T-cell (primary cell): ENCODE results near the gene KIRREL1. TPM values are rescaled to one million over a fixed set of nuclear protein-coding genes. Genes with fewer than 3 reads are reported as not detected.
A peak's percentile ranks its signal among the peaks of the same experiment; 100 is the strongest.

Experiments
- ATAC-seq, 4 experiments: fragments of 200-7000 bp in 3 of 4; fragments of 150-1000 bp in 1 of 4; cut with Tn5 transposase; replicated peaks in 1 of 4; 1 replicate in 3 of 4; 2 replicates in 1 of 4; pipeline ENCODE4 v1.10.0; 2021; ENCODE audit warnings: moderate library complexity in 3 of 4, mild to moderate bottlenecking in 2 of 4, moderate number of reproducible peaks in 1 of 4
- CTCF ChIA-PET, 2 donors: fragments of 300-600 bp; sonication (Branson Sonifier 250); formaldehyde crosslinking; loops; one replicate each; lab custom pipeline; 2022; ENCODE audit warnings: antibody characterized with exemption in 2 of 2; lab: Charles Lee
- POLR2A ChIA-PET, 2 donors: fragments of 300-600 bp; sonication (Branson Sonifier 250); formaldehyde crosslinking; loops; one replicate each; lab custom pipeline; 2022; ENCODE audit warnings: antibody characterized with exemption in 2 of 2; lab: Charles Lee
- DNase-seq, 35 experiments: peaks; one replicate each; pipeline versions ENCODE4 v3.0.0 to v3.0.0-alpha.2; 2013 to 2023
- H3K27ac ChIP-seq: one replicate; pipeline ENCODE4 v1.5.1; 2013; ENCODE audit warnings: low read length
- H3K27me3 ChIP-seq, 2 experiments: replicated peaks in 1 of 2; 1 replicate in 1 of 2; 2 replicates in 1 of 2; pipeline versions ENCODE4 v1.6.1 to v1.7.0; 2013; ENCODE audit warnings: low read length in 1 of 2, mixed read lengths in 1 of 2; ENCODE audit not compliant: control insufficient read depth in 2 of 2, insufficient read depth in 2 of 2; ENCODE audit errors: extremely low read depth in 1 of 2
- H3K36me3 ChIP-seq, 2 donors: 1 replicate in 1 of 2; 2 replicates in 1 of 2; pipeline versions ENCODE4 v1.6.1 to v1.7.0; 2013; ENCODE audit warnings: low read length in 1 of 2; ENCODE audit not compliant: control insufficient read depth in 2 of 2, insufficient read depth in 1 of 2; ENCODE audit errors: extremely low read depth in 1 of 2
- H3K4me1 ChIP-seq, 2 experiments: 1 replicate in 1 of 2; 2 replicates in 1 of 2; pipeline versions ENCODE4 v1.6.1 to v1.7.0; 2013; ENCODE audit warnings: low read length in 2 of 2, mixed read lengths in 1 of 2; ENCODE audit not compliant: insufficient read depth in 2 of 2, control insufficient read depth in 1 of 2; ENCODE audit errors: extremely low read depth in 1 of 2
- H3K4me3 ChIP-seq, 2 donors: 1 replicate in 1 of 2; 2 replicates in 1 of 2; pipeline versions ENCODE4 v1.5.1 to v1.7.0; 2013; ENCODE audit warnings: mild to moderate bottlenecking in 2 of 2, low read length in 1 of 2, moderate library complexity in 1 of 2; ENCODE audit not compliant: control insufficient read depth in 1 of 2; ENCODE audit errors: extremely low read depth in 1 of 2
- H3K9me3 ChIP-seq: 2 replicates; pipeline ENCODE4 v1.7.0; 2013
- H3K27ac Mint-ChIP-seq, 2 donors: one replicate each; pipeline ENCODE4 v1.8.0; 2020 to 2021; ENCODE audit warnings: mild to moderate bottlenecking in 2 of 2, mixed read lengths in 2 of 2
- H3K27me3 Mint-ChIP-seq, 2 donors: one replicate each; pipeline ENCODE4 v1.8.0; 2021 to 2022; ENCODE audit warnings: mixed read lengths in 2 of 2
- H3K36me3 Mint-ChIP-seq: one replicate; pipeline ENCODE4 v1.8.0; 2021; ENCODE audit warnings: mixed read lengths
- H3K4me1 Mint-ChIP-seq, 3 donors: one replicate each; pipeline ENCODE4 v1.8.0; 2020 to 2022; ENCODE audit warnings: mixed read lengths in 3 of 3, mild to moderate bottlenecking in 1 of 3
- H3K4me3 Mint-ChIP-seq, 3 donors: one replicate each; pipeline ENCODE4 v1.8.0; 2020 to 2022; ENCODE audit warnings: mild to moderate bottlenecking in 3 of 3, mixed read lengths in 3 of 3, moderate library complexity in 3 of 3
- H3K9me3 Mint-ChIP-seq, 3 donors: one replicate each; pipeline ENCODE4 v1.8.0; 2020 to 2022; ENCODE audit warnings: mixed read lengths in 3 of 3
- WGBS: methylation state at CpG from one replicate; pipeline ENCODE4 v1.1.5; 2013; ENCODE audit warnings: missing lambda C conversion rate; ENCODE audit not compliant: insufficient coverage; 5-methylcytosine and 5-hydroxymethylcytosine counted together
- total RNA-seq, 35 experiments: library from RNA in 6 of 35; stranded (reverse) in 6 of 35; fragments of 120-200 nt in 1 of 35; gene quantifications; one replicate each; pipeline versions ENCODE4 v1.2.1 to v1.2.4 and lab custom pipeline; 2013 to 2026

Gene KIRREL1
- total RNA-seq, 5 donors from 2014 or later (not counting 1 experiment from before 2014, with no cell fraction given): 0.16 to 0.20 (median 0.19) TPM; not detected in 2

GRCh38 chr1:158021721-158022120 is 28.3 kb downstream of the KIRREL1 start:
- Histone ChIP-seq H3K9me3 (no peaks in the 10 kb centered on the region), H3K4me1 (no peaks in the 10 kb centered on the region), H3K27me3 (peaks cover 0 to 8% of the 10 kb centered on the region in 2 experiments), H3K27ac (no peak overlapping the region), H3K4me3 (no peak overlapping the region), H3K36me3 (no peaks in the 10 kb centered on the region)
- Mint-ChIP-seq H3K4me3 (no peak overlapping the region), H3K4me1 (no peaks in the 10 kb centered on the region), H3K9me3 (no peaks in the 10 kb centered on the region), H3K27me3 (peaks cover 22% of the 10 kb centered on the region in 2 donors), H3K27ac (no peak overlapping the region), H3K36me3 (no peaks in the 10 kb centered on the region)
- POLR2A ChIA-PET: no interaction called here
- no peak for ATAC-seq
- CTCF ChIA-PET: interaction anchor here in 1 of 2 donors (0.7 kb wide), 1 partner anchor 13 kb away, joined by 3 read pairs; no protein-coding TSS in a partner anchor
- DNase-seq: no peak
- WGBS: 100% methylated on average over 2 of the region's 2 CpGs

- WGBS: 64% methylated on average over 3 of the region's 7 CpGs
- no peak overlapping the region for H3K4me3 Mint-ChIP-seq
- ChIA-PET POLR2A (no interaction called here), CTCF (interaction anchor here (0.5 to 0.7 kb wide), 2 partner anchors 14 to 15 kb away, joined by 3 to 5 read pairs; no protein-coding TSS in a partner anchor)
- Histone ChIP-seq H3K36me3 (no peaks in the 10 kb centered on the region), H3K9me3 (no peaks in the 10 kb centered on the region), H3K27ac (no peak overlapping the region), H3K4me1 (no peaks in the 10 kb centered on the region), H3K27me3 (peaks cover 0 to 8% of the 10 kb centered on the region in 2 experiments), H3K4me3 (no peak overlapping the region)
- H3K27me3 Mint-ChIP-seq: peaks cover 17% of the 10 kb centered on the region in 2 donors
- ATAC-seq (no peak), DNase-seq (no peak)
- no peaks in the 10 kb centered on the region for H3K9me3 Mint-ChIP-seq
- no peaks in the 10 kb centered on the region for H3K4me1 Mint-ChIP-seq
- no peak overlapping the region for H3K27ac Mint-ChIP-seq
- H3K36me3 Mint-ChIP-seq: no peaks in the 10 kb centered on the region
Measured at GRCh38 chr1:158022554-158023312, 29.3 kb downstream of the KIRREL1 start.

GRCh38 chr1:158024737-158025136 is 31.3 kb downstream of the KIRREL1 start:
- Mint-ChIP-seq H3K36me3 (no peaks in the 10 kb centered on the region), H3K27ac (no peak overlapping the region), H3K9me3 (no peaks in the 10 kb centered on the region), H3K4me3 (no peak overlapping the region), H3K4me1 (no peaks in the 10 kb centered on the region), H3K27me3 (peaks cover 9 to 12% of the 10 kb centered on the region in 2 donors)
- H3K9me3 ChIP-seq: no peaks in the 10 kb centered on the region
- CTCF ChIA-PET: no interaction called here
- no peaks in the 10 kb centered on the region for H3K36me3 ChIP-seq
- H3K27me3 ChIP-seq: peaks cover 0 to 2% of the 10 kb centered on the region in 2 experiments
- 87% methylated on average over 4 of the region's 7 CpGs for WGBS
- ATAC-seq (no peak), DNase-seq (no peak)
- H3K4me3 ChIP-seq: no peak overlapping the region
- POLR2A ChIA-PET: no interaction called here
- H3K4me1 ChIP-seq: no peaks in the 10 kb centered on the region
- H3K27ac ChIP-seq: no peak overlapping the region

- peak in 1 of 4 experiments; percentile 19 for ATAC-seq
- ChIA-PET CTCF (no interaction called here), POLR2A (no interaction called here)
- Mint-ChIP-seq H3K4me3 (no peak overlapping the region), H3K36me3 (no peaks in the 10 kb centered on the region), H3K9me3 (no peaks in the 10 kb centered on the region), H3K4me1 (no peaks in the 10 kb centered on the region), H3K27me3 (peaks cover 5 to 12% of the 10 kb centered on the region in 2 donors), H3K27ac (no peak overlapping the region)
- H3K36me3 ChIP-seq: no peaks in the 10 kb centered on the region
- no peak overlapping the region for H3K4me3 ChIP-seq
- 93% methylated on average over 4 of the region's 6 CpGs for WGBS
- no peaks in the 10 kb centered on the region for H3K4me1 ChIP-seq
- DNase-seq: no peak
- peaks cover 0 to 2% of the 10 kb centered on the region in 2 experiments for H3K27me3 ChIP-seq
- no peak overlapping the region for H3K27ac ChIP-seq
- H3K9me3 ChIP-seq: no peaks in the 10 kb centered on the region
Measured at GRCh38 chr1:158025576-158026230, 32.3 kb downstream of the KIRREL1 start.

- ChIA-PET CTCF (no interaction called here), POLR2A (no interaction called here)
- H3K27me3 ChIP-seq: peaks cover 0 to 2% of the 10 kb centered on the region in 2 experiments
Measured at GRCh38 chr1:158026651-158027050, 33.2 kb downstream of the KIRREL1 start.

GRCh38 chr1:158027508-158027907 is 34.1 kb downstream of the KIRREL1 start:
- no peak overlapping the region for H3K4me3 Mint-ChIP-seq
- WGBS: no CpG with 5 or more reads among the region's 2 CpGs
- ATAC-seq: no peak
- CTCF ChIA-PET: no interaction called here
- no peak for DNase-seq
- no peak overlapping the region for H3K27ac ChIP-seq
- no peak overlapping the region for H3K4me3 ChIP-seq
- H3K4me1 Mint-ChIP-seq: no peaks in the 10 kb centered on the region
- no peaks in the 10 kb centered on the region for H3K9me3 Mint-ChIP-seq
- H3K4me1 ChIP-seq: no peaks in the 10 kb centered on the region
- H3K27me3 Mint-ChIP-seq: peaks cover 5 to 13% of the 10 kb centered on the region in 2 donors
- H3K27ac Mint-ChIP-seq: no peak overlapping the region
- H3K36me3 Mint-ChIP-seq: no peaks in the 10 kb centered on the region
- H3K27me3 ChIP-seq: peaks cover 0 to 2% of the 10 kb centered on the region in 2 experiments
- POLR2A ChIA-PET: no interaction called here
- no peaks in the 10 kb centered on the region for H3K36me3 ChIP-seq
- H3K9me3 ChIP-seq: no peaks in the 10 kb centered on the region

More at GRCh38 chr1:158026651-158027050, 33.2 kb downstream of the KIRREL1 start:
- H3K27ac ChIP-seq: no peak overlapping the region
- no peak overlapping the region for H3K4me3 Mint-ChIP-seq
- no peak overlapping the region for H3K27ac Mint-ChIP-seq
- ATAC-seq: no peak
- WGBS: no CpG with 5 or more reads among the region's 1 CpG
- peaks cover 5 to 12% of the 10 kb centered on the region in 2 donors for H3K27me3 Mint-ChIP-seq
- DNase-seq: no peak
- H3K9me3 Mint-ChIP-seq: no peaks in the 10 kb centered on the region
- no peaks in the 10 kb centered on the region for H3K9me3 ChIP-seq
- H3K36me3 ChIP-seq: no peaks in the 10 kb centered on the region
- no peaks in the 10 kb centered on the region for H3K4me1 ChIP-seq
- no peaks in the 10 kb centered on the region for H3K36me3 Mint-ChIP-seq
- H3K4me1 Mint-ChIP-seq: no peaks in the 10 kb centered on the region
- no peak overlapping the region for H3K4me3 ChIP-seq
